ENCODE data around the gene AP2A2.

GRCh38 chr11:926341-926916 lies 759 bp downstream of the AP2A2 start:
- TF ChIP-seq YY1 (IDR thresholded peaks at IDR 0.05; ENCODE audit: low read depth) (no peak), FOXM1 (IDR thresholded peaks at IDR 0.05; ENCODE audit: borderline replicate concordance, low read depth) (no peak), RAD21 (IDR thresholded peaks at IDR 0.05; ENCODE audit: low read depth) (no peak), EP300 (IDR thresholded peaks at IDR 0.05; ENCODE audit: borderline replicate concordance) (no peak), REST (IDR thresholded peaks at IDR 0.05; ENCODE audit: low read depth) (no peak)
